Activated naive CD8-positive, alpha-beta T cell treated with anti-CD3 and anti-CD28 coated beads for 36 hours (primary cell): ENCODE data around the gene ANP32E. TPM values are rescaled to one million over a fixed set of nuclear protein-coding genes. Genes with fewer than 3 reads are reported as not detected.

Experiments
- DNase-seq: peaks from one replicate; pipeline ENCODE4 v3.0.0; 2021
- H3K27ac Mint-ChIP-seq: one replicate; pipeline ENCODE4 v1.8.0; 2022; ENCODE audit warnings: mild to moderate bottlenecking, moderate library complexity, mixed read lengths
- H3K27me3 Mint-ChIP-seq: one replicate; pipeline ENCODE4 v1.8.0; 2022; ENCODE audit warnings: mild to moderate bottlenecking, mixed read lengths
- H3K36me3 Mint-ChIP-seq: one replicate; pipeline ENCODE4 v1.8.0; 2021; ENCODE audit warnings: mild to moderate bottlenecking, mixed read lengths
- H3K4me1 Mint-ChIP-seq: one replicate; pipeline ENCODE4 v1.8.0; 2021; ENCODE audit warnings: mixed read lengths
- H3K4me3 Mint-ChIP-seq: one replicate; pipeline ENCODE4 v1.8.0; 2022; ENCODE audit warnings: mild to moderate bottlenecking, moderate library complexity, mixed read lengths
- H3K9me3 Mint-ChIP-seq: one replicate; pipeline ENCODE4 v1.8.0; 2022; ENCODE audit warnings: mixed read lengths
- total RNA-seq, 2 experiments: library from RNA; stranded (reverse); gene quantifications; one replicate each; pipeline ENCODE4 v1.2.3, GENCODE V29; 2021

Gene ANP32E
- total RNA-seq, 2 experiments from 2014 or later, result 176 to 191 TPM

GRCh38 chr1:150178548-150178947 lies 57.4 kb downstream of the ANP32E start:
- no peak for DNase-seq
- Mint-ChIP-seq H3K9me3 (no peaks in the 10 kb centered on the region), H3K27me3 (peaks cover 4% of the 10 kb centered on the region), H3K27ac (no peak overlapping the region), H3K36me3 (no peaks in the 10 kb centered on the region), H3K4me1 (no peaks in the 10 kb centered on the region), H3K4me3 (no peak overlapping the region)

- no peaks in the 10 kb centered on the region for H3K4me1 Mint-ChIP-seq
- DNase-seq, result no peak
- H3K27me3 Mint-ChIP-seq, result peaks cover 4% of the 10 kb centered on the region
- no peaks in the 10 kb centered on the region for H3K9me3 Mint-ChIP-seq
- H3K27ac Mint-ChIP-seq, result no peak overlapping the region
- no peaks in the 10 kb centered on the region for H3K36me3 Mint-ChIP-seq
- no peak overlapping the region for H3K4me3 Mint-ChIP-seq
Measured at GRCh38 chr1:150176593-150176992, 59.3 kb downstream of the ANP32E start.

- Mint-ChIP-seq H3K9me3 (no peaks in the 10 kb centered on the region), H3K4me1 (no peaks in the 10 kb centered on the region), H3K27me3 (peaks cover 4% of the 10 kb centered on the region), H3K27ac (no peak overlapping the region), H3K4me3 (no peak overlapping the region), H3K36me3 (no peaks in the 10 kb centered on the region)
- DNase-seq, result no peak
Measured at GRCh38 chr1:150173141-150173585, 62.7 kb downstream of the ANP32E start.

DNA sequence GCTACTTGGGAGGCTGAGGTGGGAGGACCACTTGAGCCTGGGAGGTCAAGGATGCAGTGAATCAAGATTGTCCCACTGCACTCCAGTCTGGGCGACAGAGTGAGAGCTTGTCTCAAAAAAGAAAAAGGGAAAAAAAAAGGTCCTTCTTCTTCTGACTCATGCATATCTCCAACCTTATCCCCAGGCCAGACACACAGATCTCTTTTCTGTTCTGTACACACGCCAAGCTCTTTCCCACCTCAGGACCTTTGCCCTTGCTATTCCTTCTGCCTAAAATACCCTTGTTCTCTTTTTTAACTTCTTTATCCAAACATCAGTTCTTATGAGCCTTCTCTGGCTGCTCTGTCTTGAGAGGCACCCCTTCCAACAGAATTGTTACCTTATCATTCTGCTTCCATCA lies 64.1 kb downstream of the ANP32E start:
- H3K27me3 Mint-ChIP-seq, result no peaks in the 10 kb centered on the region
- DNase-seq, result no peak
- H3K9me3 Mint-ChIP-seq, result no peaks in the 10 kb centered on the region
- no peak overlapping the region for H3K27ac Mint-ChIP-seq
- no peaks in the 10 kb centered on the region for H3K36me3 Mint-ChIP-seq
- H3K4me3 Mint-ChIP-seq, result no peak overlapping the region
- H3K4me1 Mint-ChIP-seq, result no peaks in the 10 kb centered on the region

GRCh38 chr1:150168960-150169601 lies 66.8 kb downstream of the ANP32E start:
- no peaks in the 10 kb centered on the region for H3K9me3 Mint-ChIP-seq
- H3K4me3 Mint-ChIP-seq, result no peak overlapping the region
- H3K27me3 Mint-ChIP-seq, result no peaks in the 10 kb centered on the region

More at GRCh38 chr1:150168960-150169601, 66.8 kb downstream of the ANP32E start:
- Mint-ChIP-seq H3K4me1 (peaks cover 12% of the 10 kb centered on the region), H3K27ac (no peak overlapping the region), H3K36me3 (no peaks in the 10 kb centered on the region)
- DNase-seq, result peak; percentile 58

Other genes starting within 250 kb of the ANP32E start
- gene OTUD7B, start 225.4 kb downstream of the ANP32E start, total RNA-seq, result 10 to 100 TPM; 21.9 to 23.2 TPM
- gene VPS45, start 168.3 kb downstream of the ANP32E start, total RNA-seq, result 10 to 100 TPM; 22.9 to 23.0 TPM
- 10 to 100 TPM; 14.9 to 15.5 TPM for gene PLEKHO1, start 86.2 kb downstream of the ANP32E start, total RNA-seq
- not detected for gene CA14, start 21.7 kb upstream of the ANP32E start, total RNA-seq
- gene APH1A, start 32.9 kb upstream of the ANP32E start, total RNA-seq, result 100 to 1,000 TPM; 123 to 126 TPM
- under 1 TPM; 0.48 to 0.78 TPM for gene C1orf54, start 36.7 kb upstream of the ANP32E start, total RNA-seq
- gene CIART, start 46.4 kb upstream of the ANP32E start, total RNA-seq, result 1 to 10 TPM; 4.9 to 5.2 TPM
- 10 to 100 TPM; 93.0 to 93.4 TPM for gene MRPS21, start 57.7 kb upstream of the ANP32E start, total RNA-seq
- gene PRPF3, start 85.4 kb upstream of the ANP32E start, total RNA-seq, result 10 to 100 TPM; 67.8 to 71.5 TPM
- gene RPRD2, start 128.0 kb upstream of the ANP32E start, total RNA-seq, result 10 to 100 TPM; 21.7 to 22.8 TPM